IPS-20b (cell line): Measurements from ENCODE around the gene RPL18.
"Not testable (repeated sequence)": the region's sequence is repeated elsewhere in the genome, so short reads cannot be mapped to it uniquely, and the experiment has no call there.

Source experiments
- H3K27ac ChIP-seq: one replicate; pipeline ENCODE4 v1.5.1; 2013; ENCODE audit warnings: low read length
- H3K27me3 ChIP-seq: 2 replicates; pipeline ENCODE4 v1.6.1; 2013; ENCODE audit warnings: mild to moderate bottlenecking, low read length, inconsistent platforms; ENCODE audit not compliant: insufficient read depth
- H3K36me3 ChIP-seq: 2 replicates; pipeline ENCODE4 v1.6.1; 2013; ENCODE audit warnings: low read depth, mild to moderate bottlenecking, inconsistent platforms, low read length, moderate library complexity; ENCODE audit not compliant: insufficient read depth
- H3K4me1 ChIP-seq: 2 replicates; pipeline ENCODE4 v1.6.1; 2013; ENCODE audit warnings: mild to moderate bottlenecking, control low read depth, inconsistent platforms, low read length, moderate library complexity; ENCODE audit not compliant: insufficient read depth
- H3K4me3 ChIP-seq: 2 replicates; pipeline ENCODE4 v1.5.1; 2013; ENCODE audit warnings: mild to moderate bottlenecking, low read length, inconsistent platforms
- H3K9ac ChIP-seq: 2 replicates; pipeline ENCODE4 v1.6.1; 2013; ENCODE audit warnings: low read depth, mild to moderate bottlenecking, inconsistent platforms, low read length, moderate library complexity
- H3K9me3 ChIP-seq: 2 replicates; pipeline ENCODE4 v1.6.1; 2013; ENCODE audit warnings: mild to moderate bottlenecking, low read depth, low read length, inconsistent platforms; ENCODE audit not compliant: insufficient read depth

RPL18 gene

DNA sequence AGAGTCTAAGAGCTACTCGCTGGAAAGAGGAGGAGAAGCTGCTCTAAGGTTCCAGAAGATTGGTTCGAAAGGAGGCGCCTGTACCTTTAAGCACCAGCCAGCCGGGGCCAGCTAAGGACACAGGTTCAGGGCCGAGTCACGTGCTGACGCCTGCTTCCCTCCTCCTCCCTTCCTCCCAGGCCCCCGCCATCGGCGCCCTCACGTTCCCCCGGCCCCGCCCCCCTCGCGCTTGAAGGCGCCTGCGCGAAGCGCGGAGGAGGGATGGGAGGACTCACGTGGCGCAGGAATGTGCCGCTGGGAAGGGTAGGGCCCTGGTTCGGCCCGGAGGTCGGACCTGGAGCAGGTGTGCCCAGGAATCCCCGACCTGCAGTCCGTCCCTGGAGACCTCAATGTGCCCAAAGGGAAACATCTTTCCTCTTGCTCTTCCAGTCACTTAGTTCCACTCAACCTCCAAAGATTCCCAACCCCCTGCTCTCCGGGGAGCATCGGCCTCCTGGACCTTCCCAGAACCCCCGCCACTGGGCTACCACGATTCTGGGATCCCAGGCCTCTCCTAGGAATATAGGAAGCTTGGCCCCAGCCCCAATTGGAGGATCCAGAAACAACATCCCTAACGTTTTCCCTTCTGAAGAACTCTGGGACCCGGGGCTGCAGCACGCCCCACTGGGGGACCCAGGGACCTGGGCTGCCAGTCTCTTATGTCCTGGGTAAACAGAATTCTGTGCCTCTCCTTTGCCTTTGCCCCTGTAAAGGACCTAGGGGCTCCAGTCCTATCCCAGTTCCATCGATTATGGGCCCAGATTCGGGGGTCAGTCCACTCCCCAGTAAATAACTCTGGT is 15.7 kb upstream of the RPL18 start:
- Histone ChIP-seq H3K27ac (no peak overlapping the region), H3K4me3 (peak overlapping the region; percentile 50), H3K36me3 (peaks cover 10% of the 10 kb centered on the region; the same call in 1 of the 2 replicates), H3K9me3 (no peaks in the 10 kb centered on the region), H3K27me3 (peaks cover 12% of the 10 kb centered on the region; the same call in 1 of the 2 replicates), H3K4me1 (peaks cover 22% of the 10 kb centered on the region; the same call in 1 of the 2 replicates), H3K9ac (peak overlapping the region; percentile 61; the same call in 1 of the 2 replicates)

- Histone ChIP-seq H3K27me3 (peaks cover 12% of the 10 kb centered on the region; the same call in 1 of the 2 replicates), H3K4me3 (peak overlapping the region; percentile 22), H3K9me3 (no peaks in the 10 kb centered on the region), H3K36me3 (peaks cover 5% of the 10 kb centered on the region; the same call in 1 of the 2 replicates), H3K4me1 (peaks cover 22% of the 10 kb centered on the region; the same call in 1 of the 2 replicates), H3K9ac (peak overlapping the region; percentile 33; the same call in 1 of the 2 replicates), H3K27ac (no peak overlapping the region)
These were observed 15.0 kb upstream of the RPL18 start for GRCh38 chr19:48634036-48634342.

GRCh38 chr19:48633148-48634035 is 14.4 kb upstream of the RPL18 start:
- Histone ChIP-seq H3K27ac (no peak overlapping the region), H3K9me3 (no peaks in the 10 kb centered on the region), H3K36me3 (peaks cover under 1% of the 10 kb centered on the region; the same call in 1 of the 2 replicates), H3K4me1 (peaks cover 18% of the 10 kb centered on the region; the same call in 1 of the 2 replicates), H3K9ac (no peak overlapping the region), H3K4me3 (no peak overlapping the region), H3K27me3 (peaks cover 12% of the 10 kb centered on the region; the same call in 1 of the 2 replicates)

DNA sequence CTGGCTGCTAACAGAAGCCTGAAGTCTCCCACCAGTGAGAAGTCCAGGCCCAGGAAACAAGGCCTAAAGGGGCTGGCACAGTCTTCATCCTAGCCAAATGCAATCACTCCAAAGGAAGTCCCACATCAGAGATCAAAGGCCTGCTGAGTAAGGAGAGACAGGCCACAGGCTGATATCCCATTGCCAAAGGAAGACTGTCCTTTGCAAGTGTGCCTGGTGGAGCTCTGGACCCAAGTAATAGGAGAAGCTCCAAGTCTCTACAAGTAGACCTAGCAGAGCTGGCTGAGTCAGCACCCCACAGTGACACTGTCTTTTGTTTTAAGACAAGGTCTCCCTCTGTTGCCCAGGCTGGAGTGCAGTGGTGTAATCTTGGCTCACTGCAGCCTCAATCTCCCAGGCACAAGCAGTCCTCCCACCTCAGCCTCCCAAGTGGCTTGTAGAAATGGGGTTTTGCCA is 13.7 kb upstream of the RPL18 start:
- peaks cover 17% of the 10 kb centered on the region; the same call in 1 of the 2 replicates for H3K4me1 ChIP-seq
- no peaks in the 10 kb centered on the region for H3K36me3 ChIP-seq
- no peak overlapping the region for H3K4me3 ChIP-seq
- H3K27me3 ChIP-seq: peaks cover 12% of the 10 kb centered on the region; the same call in 1 of the 2 replicates
- H3K9ac ChIP-seq: no peak overlapping the region
- no peaks in the 10 kb centered on the region for H3K9me3 ChIP-seq
- no peak overlapping the region for H3K27ac ChIP-seq

DNA sequence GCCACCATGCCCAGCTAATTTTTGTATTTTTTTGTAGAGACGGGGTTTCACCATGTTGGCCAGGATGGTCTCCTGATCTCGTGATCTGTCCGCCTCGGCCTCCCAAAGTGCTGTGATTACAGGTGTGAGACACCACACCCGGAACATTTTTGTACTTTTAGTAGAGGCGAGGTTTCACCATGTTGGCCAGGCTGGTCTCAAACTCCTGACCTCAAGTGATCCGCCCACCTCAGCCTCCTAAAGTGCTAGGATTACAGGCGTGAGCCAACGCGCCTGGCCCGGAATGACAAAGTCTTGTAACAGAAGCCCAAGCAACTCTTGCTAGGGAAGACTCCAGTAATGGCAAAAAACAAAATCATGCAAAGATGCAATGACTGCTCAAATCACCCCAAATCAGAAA is 13.3 kb upstream of the RPL18 start:
- H3K4me3 ChIP-seq: not testable (repeated sequence)

DNA sequence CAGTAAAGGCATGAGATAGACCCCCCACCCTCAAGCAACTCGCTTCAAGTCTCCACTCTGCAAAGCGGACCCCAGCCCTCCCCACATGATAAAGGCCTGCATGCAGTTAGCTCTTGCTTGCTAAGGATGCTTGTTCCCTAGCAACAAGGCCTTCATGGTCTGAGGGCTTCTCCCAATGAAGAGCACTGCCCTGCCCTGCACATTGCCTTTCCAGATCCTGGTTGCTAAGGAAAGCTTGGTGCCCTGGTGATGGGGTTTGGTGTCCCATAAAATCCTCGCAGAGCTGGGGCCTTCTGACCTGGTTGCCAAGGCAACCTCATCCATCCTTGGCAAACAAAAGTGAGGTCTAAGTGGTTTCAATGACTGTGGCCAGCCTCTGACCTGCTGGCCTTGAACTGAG is 12.2 kb upstream of the RPL18 start:
- Histone ChIP-seq H3K27me3 (peaks cover 6% of the 10 kb centered on the region; the same call in 1 of the 2 replicates), H3K4me3 (peak overlapping the region; percentile 56), H3K4me1 (peaks cover 17% of the 10 kb centered on the region; the same call in 1 of the 2 replicates), H3K9me3 (no peaks in the 10 kb centered on the region), H3K9ac (peak overlapping the region; percentile 68; the same call in 1 of the 2 replicates), H3K36me3 (no peaks in the 10 kb centered on the region), H3K27ac (peak overlapping the region; percentile 36)

More for the DNA sequence above, 13.3 kb upstream of the RPL18 start:
- H3K27me3 ChIP-seq: peaks cover 12% of the 10 kb centered on the region; the same call in 1 of the 2 replicates
- H3K4me1 ChIP-seq: peaks cover 17% of the 10 kb centered on the region; the same call in 1 of the 2 replicates
- not testable (repeated sequence) for H3K27ac ChIP-seq, H3K36me3 ChIP-seq, H3K9me3 ChIP-seq, H3K9ac ChIP-seq

GRCh38 chr19:48630296-48631063 is 11.5 kb upstream of the RPL18 start:
- Histone ChIP-seq H3K4me1 (peaks cover 17% of the 10 kb centered on the region; the same call in 1 of the 2 replicates), H3K27me3 (no peaks in the 10 kb centered on the region), H3K36me3 (no peaks in the 10 kb centered on the region), H3K4me3 (peak overlapping the region; percentile 56), H3K9ac (peak overlapping the region; percentile 68; the same call in 1 of the 2 replicates), H3K27ac (peak overlapping the region; percentile 36), H3K9me3 (no peaks in the 10 kb centered on the region)

DNA sequence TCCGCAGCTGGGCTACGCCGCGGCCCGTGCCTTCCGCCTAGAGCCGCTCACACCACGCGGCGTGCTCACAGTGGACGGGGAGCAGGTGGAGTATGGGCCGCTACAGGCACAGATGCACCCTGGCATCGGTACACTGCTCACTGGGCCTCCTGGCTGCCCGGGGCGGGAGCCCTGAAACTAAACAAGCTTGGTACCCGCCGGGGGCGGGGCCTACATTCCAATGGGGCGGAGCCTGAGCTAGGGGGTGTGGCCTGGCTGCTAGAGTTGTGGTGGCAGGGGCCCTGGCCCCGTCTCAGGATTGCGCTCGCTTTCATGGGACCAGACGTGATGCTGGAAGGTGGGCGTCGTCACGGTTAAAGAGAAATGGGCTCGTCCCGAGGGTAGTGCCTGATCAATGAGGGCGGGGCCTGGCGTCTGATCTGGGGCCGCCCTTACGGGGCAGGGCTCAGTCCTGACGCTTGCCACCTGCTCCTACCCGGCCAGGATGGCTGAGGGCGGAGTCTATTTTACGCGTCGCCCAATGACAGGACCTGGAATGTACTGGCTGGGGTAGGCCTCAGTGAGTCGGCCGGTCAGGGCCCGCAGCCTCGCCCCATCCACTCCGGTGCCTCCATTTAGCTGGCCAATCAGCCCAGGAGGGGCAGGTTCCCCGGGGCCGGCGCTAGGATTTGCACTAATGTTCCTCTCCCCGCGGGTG is 10.8 kb upstream of the RPL18 start:
- Histone ChIP-seq H3K4me3 (peak overlapping the region; percentile 56; the same call in 1 of the 2 replicates), H3K27me3 (no peaks in the 10 kb centered on the region), H3K27ac (peak overlapping the region; percentile 4), H3K36me3 (no peaks in the 10 kb centered on the region), H3K9ac (peak overlapping the region; percentile 68; the same call in 1 of the 2 replicates), H3K4me1 (peaks cover 17% of the 10 kb centered on the region; the same call in 1 of the 2 replicates), H3K9me3 (no peaks in the 10 kb centered on the region)

GRCh38 chr19:48629297-48629598 is 10.3 kb upstream of the RPL18 start:
- Histone ChIP-seq H3K27ac (no peak overlapping the region), H3K4me1 (peaks cover 15% of the 10 kb centered on the region; the same call in 1 of the 2 replicates), H3K9ac (no peak overlapping the region; the same call in 1 of the 2 replicates), H3K4me3 (peak overlapping the region; percentile 16; the same call in 1 of the 2 replicates), H3K9me3 (no peaks in the 10 kb centered on the region), H3K27me3 (no peaks in the 10 kb centered on the region), H3K36me3 (no peaks in the 10 kb centered on the region)

GRCh38 chr19:48628486-48629296 is 9.7 kb upstream of the RPL18 start:
- Histone ChIP-seq H3K36me3 (no peaks in the 10 kb centered on the region), H3K4me1 (peaks cover 11% of the 10 kb centered on the region; the same call in 1 of the 2 replicates), H3K27me3 (no peaks in the 10 kb centered on the region), H3K9me3 (no peaks in the 10 kb centered on the region), H3K27ac (no peak overlapping the region), H3K9ac (no peak overlapping the region), H3K4me3 (no peak overlapping the region)
